Measurements from ENCODE around the gene APOL3.
"Not testable (repeated sequence)": the region's sequence is repeated elsewhere in the genome, so short reads cannot be mapped to it uniquely, and the experiment has no call there.

Gene APOL3

GRCh38 chr22:36129486-36130388 is 30.8 kb downstream of the APOL3 start:
- FAIRE-seq: no peak

- no peak for FAIRE-seq
Observed at GRCh38 chr22:36129071-36129470, 31.5 kb downstream of the APOL3 start.

- no peak for FAIRE-seq
Observed at GRCh38 chr22:36125994-36126531, 34.5 kb downstream of the APOL3 start.

- no peak for FAIRE-seq
Observed at GRCh38 chr22:36125434-36125833, 35.1 kb downstream of the APOL3 start.

GRCh38 chr22:36124666-36125065 is 35.9 kb downstream of the APOL3 start:
- no peak for FAIRE-seq

- peak; percentile 64 for FAIRE-seq
Observed at GRCh38 chr22:36123673-36124630, 36.6 kb downstream of the APOL3 start.

GRCh38 chr22:36120621-36121351 is 39.8 kb downstream of the APOL3 start:
- FAIRE-seq: not testable (repeated sequence)

- FAIRE-seq: no peak
Observed at GRCh38 chr22:36117053-36117554, 43.5 kb downstream of the APOL3 start.

GRCh38 chr22:36116127-36116526 is 44.4 kb downstream of the APOL3 start:
- FAIRE-seq: no peak

GRCh38 chr22:36113121-36113520 is 47.4 kb downstream of the APOL3 start:
- no peak for FAIRE-seq

GRCh38 chr22:36111316-36111715 is 49.2 kb downstream of the APOL3 start:
- FAIRE-seq: no peak

- no peak for FAIRE-seq
Observed at GRCh38 chr22:36110306-36110881, 50.2 kb downstream of the APOL3 start.

- FAIRE-seq: no peak
Observed at GRCh38 chr22:36107436-36107835, 53.1 kb downstream of the APOL3 start.

GRCh38 chr22:36106910-36107309 is 53.6 kb downstream of the APOL3 start:
- no peak for FAIRE-seq

- FAIRE-seq: no peak
Observed at GRCh38 chr22:36104988-36105387, 55.6 kb downstream of the APOL3 start.

GRCh38 chr22:36104435-36104834 is 56.1 kb downstream of the APOL3 start:
- no peak for FAIRE-seq

GRCh38 chr22:36103891-36104290 is 56.7 kb downstream of the APOL3 start:
- no peak for FAIRE-seq

GRCh38 chr22:36102995-36103394 is 57.6 kb downstream of the APOL3 start:
- no peak for FAIRE-seq

- FAIRE-seq: no peak
Observed at GRCh38 chr22:36101756-36102155, 58.8 kb downstream of the APOL3 start.

- FAIRE-seq: not testable (repeated sequence)
Observed at GRCh38 chr22:36100908-36101307, 59.6 kb downstream of the APOL3 start.

GRCh38 chr22:36100134-36100824 is 60.3 kb downstream of the APOL3 start:
- no peak for FAIRE-seq
